GM18508 (cell line): ENCODE data around the gene CCDC185.
"Not testable (repeated sequence)": the region's sequence is repeated elsewhere in the genome, so short reads cannot be mapped to it uniquely, and the experiment has no call there.

Source experiments
- ATAC-seq: cut with Tn5 transposase; IDR thresholded peaks from one replicate; pipeline ENCODE4 v1.9.1; 2021; ENCODE audit warnings: moderate number of reproducible peaks; ENCODE audit not compliant: insufficient read depth, unreplicated experiment

The CCDC185 gene

DNA sequence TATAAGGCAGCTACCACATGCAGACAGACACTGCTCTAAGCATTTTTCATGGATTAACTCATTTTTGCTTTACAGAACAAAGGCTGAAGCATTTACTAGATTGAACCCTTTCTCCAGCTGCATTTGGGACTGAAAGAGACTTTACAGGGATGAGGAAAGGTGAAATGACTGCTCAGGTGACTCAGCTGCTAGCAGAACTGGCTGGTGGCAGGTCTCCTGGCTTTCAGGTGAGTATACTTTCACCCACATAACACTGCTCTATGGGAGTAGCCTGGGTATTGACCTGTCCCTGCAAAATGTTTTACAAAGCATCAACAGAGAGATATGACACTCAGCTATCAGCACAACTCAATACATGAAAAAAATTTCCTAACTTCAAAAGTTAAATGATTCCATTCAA, 2.6 kb upstream of the CCDC185 start:
- ATAC-seq, result no peak

DNA sequence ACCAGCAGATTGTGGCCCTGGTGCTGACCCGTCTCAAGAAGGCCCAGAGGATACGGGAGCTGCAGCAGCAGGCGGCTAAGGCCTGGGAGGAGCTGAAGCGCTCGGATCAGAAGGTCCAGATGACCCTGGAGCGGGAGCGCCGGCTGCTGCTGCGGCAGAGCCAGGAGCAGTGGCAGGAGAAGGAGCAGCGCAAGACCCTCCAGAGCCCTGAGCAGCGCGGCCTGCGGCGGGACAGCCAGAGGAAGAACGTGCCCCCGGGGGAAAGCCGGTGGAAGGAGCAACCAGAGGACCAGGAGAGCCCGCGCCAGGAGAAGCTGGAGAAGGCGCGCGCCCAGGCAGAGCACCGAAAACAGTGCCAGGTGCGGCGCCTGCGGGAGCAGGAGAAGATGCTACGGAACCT, 1.0 kb downstream of the CCDC185 start:
- ATAC-seq, result no peak

DNA sequence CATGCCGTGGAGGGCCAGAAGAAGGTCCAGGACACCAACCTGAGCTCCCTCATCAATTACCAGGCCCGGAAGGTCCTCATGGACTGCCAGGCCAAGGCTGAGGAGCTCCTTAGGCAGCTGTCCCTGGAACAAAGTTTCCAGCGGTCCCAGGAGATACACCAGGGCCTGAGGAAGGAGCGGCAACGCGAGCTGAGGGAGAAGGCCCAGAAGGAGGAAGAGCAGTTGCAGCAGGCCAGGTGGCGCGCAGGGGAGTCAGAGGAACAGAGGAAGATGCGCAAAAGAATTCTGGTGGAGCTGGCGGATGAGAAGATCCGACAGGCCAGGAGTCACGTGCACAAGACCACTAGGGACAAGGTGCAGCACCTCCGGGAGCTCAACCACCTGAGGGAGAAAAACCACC, 1.5 kb downstream of the CCDC185 start:
- no peak for ATAC-seq

DNA sequence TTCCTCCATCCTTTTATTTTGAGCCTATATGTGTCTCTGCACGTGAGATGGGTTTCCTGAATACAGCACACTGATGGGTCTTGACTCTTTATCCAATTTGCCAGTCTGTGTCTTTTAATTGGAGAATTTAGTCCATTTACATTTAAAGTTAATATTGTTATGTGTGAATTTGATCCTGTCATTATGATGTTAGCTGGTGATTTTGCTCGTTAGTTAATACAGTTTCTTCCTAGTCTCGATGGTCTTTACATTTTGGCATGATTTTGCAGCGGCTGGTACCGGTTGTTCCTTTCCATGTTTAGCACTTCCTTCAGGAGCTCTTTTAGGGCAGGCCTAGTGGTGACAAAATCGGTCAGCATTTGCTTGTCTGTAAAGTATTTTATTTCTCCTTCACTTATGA, 6.2 kb downstream of the CCDC185 start:
- ATAC-seq, result not testable (repeated sequence)

DNA sequence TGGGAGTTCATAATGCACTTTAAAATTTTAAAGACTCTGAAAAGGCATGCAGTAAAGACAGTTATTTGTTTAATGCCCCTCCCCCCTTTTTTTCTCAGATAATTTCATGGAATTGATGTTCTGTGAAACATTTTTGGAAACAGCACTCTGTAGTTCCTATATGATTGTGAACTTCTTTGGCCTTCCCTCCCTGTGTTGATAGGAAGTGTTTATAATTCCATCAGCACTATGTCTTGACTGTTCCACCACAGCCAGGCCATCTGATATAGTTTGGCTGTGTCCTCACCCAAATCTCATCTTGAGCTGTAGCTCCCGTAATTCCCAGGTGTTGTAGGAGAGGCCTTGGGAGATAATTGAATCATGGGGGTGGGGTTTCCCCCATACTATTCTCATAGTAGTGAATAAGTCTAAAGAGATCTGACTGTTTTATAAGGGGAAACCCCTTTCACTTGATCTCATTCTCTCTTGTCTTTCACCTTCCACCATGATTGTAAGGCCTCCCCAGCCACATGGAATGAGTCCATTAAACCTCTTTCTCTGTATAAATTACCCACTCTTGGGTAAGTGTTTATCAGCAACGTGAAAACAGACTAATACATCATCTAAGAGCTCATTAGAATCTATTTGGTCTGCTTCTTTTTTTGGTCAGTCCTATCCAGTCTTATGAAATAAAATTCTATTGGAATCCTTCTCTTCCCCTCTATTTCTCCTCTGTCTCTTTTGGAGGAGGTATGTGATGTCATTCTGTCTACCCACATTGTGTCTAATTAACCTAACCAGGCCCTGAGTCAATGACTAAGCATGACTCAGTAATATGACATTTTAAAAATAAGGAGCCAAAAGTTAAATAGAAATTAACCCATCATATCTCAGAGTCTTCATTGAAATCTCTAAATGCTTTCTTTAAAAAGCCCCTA, 8.9 kb downstream of the CCDC185 start:
- ATAC-seq, result no peak

DNA sequence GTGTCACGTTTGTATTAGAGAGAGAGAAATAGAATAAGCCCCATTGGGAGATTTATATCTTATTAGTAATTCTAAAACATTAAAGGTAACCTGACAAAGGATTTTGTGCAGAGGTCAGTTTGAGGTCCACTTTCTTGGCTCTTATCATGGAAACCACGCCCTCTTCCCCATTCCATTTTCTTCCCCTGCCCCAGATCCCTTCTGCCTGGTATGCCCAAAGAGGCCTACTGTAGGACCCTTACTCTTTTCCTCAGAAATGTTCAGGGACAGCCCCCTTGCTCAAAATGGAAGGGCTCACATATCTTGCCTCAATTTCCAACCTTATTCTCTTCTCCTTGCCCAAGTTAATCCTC, 9.6 kb downstream of the CCDC185 start:
- ATAC-seq, result no peak

DNA sequence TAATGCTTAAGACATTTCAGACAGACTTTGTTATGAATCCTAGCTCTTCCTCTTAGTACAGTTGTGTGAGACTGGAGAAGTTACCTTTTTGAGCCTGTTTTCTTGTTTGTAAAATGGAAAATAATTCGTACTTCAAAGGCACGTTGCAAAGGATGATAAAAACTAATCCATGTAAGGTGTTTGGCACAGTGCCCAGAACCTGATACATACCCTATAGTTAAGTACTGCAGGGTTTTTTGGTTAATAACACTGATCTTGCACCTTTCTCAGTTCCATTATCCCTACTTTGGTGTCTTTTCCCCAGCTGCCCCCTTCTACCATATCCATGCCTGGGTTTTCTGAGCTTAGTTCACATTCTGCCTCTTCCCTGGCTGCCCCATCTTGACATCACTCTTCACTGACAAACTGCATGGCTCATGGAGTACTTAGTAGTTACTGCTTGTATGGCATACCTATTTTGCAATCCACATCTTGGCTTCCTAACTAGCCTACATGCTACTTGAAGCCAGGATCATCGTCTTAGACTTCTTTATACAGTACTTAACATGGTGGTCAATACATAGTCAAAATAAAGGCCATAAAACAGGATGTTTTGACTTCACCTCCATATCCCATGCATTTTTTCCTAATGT, 10.1 kb downstream of the CCDC185 start:
- no peak for ATAC-seq

DNA sequence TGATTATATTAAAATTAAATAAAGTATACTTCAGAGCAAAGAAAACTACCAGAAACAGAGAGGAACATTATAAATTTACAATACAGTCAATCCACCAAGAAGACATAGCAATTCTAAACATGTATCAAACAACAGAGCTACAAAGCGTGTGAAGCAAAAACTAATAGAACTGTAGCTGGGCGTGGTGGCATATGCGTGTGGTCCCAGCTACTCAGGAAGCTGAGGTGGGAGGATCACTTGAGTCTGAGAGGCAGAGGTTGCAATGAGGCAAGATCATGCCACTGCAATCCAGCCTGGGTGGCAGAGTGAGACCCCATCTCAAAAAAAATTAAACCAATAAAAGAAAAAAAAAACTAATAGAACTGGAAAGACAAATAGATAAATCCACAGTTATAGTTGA, 12.3 kb downstream of the CCDC185 start:
- no peak for ATAC-seq

DNA sequence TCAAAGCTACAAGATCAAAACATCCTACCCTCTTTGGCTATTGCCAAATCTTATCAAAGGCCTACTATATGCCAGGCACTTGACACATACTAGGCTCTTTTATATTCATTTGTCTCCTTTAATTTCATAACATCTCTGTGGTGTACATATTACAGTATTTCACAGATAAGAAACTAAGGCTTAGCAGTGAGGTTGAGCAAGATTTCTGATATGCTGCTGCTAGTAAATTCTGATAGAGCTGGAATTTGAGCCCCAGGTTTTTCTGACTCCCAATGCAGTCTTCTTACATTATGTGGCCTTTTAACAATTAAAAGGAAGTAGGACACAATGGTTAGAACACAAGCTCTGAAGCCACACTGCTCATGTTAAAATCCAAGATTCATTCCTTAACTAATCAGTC, 16.8 kb downstream of the CCDC185 start:
- no peak for ATAC-seq

DNA sequence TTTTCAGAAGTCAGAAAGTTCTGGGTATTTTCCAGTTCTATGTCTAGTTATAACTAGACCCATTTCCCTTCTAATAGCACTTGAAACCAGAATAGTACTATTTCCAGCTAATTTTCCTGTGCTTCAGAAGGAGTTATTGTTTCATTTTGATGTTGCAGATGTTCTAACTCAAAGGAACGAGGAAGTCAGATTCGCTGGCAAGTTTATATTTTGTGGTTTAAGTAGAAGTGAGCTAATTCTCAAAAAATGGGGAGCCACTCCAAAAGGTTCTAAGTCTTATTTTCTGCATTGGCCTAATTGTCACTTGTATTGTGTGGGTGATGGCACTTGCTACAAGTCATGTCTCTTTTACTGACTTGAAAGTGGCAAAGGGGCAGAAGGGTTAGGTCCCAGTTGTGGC, 18.1 kb downstream of the CCDC185 start:
- no peak for ATAC-seq

DNA sequence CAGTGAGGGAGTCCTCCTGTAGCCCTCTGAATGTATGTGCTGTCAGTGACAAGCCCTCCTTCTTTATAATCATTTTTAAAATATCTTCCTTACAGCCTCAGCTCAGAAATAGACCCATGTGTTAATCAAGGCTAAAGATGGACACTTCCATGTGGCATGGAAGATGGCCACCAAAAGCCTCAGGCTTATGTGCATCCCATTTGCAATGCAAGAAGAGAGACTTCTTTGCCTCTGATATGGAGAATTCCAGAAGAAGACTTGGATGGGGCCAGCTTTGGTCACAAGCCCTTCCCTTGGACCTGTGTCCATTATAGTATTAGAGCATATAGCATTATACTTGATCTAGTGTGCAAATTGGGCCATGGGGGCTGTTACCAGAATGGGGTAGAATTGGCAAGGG, 18.5 kb downstream of the CCDC185 start:
- no peak for ATAC-seq

DNA sequence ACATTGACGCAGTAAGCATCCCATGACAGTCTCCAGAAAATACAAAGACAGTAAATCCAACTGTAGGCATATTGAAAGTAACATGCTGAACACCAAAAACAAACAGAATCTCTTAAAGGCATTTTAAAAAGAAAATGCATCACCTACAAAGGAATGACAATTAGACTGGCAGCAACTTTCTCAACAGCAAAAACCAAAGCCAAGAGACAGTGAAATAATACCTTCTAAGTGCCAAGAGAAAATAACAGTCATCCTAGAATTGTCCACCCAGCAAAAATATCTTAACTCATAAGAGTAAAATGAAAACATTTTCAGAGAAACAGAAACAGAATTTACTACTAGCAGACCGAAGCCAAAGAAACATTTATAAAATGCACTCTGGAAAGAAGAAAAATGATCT, 20.0 kb downstream of the CCDC185 start:
- ATAC-seq, result no peak

DNA sequence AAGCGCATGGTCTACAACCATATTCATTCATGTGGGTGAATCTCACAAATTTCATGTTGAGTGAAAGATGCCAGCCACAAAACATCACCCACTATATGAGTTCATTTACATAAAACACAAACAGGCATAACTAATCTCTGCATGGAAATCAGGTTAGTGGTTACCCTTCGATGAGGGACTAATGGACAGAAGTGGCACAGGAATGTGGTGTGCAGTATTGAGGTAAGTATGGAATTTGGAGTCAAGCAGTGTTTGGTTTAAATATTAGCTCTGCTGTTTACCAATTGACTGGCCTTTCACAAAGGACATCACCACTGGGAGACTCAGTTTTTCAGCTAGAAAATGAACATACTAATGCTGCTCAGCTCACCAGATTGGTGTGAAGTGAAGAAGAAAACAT, 24.2 kb downstream of the CCDC185 start:
- no peak for ATAC-seq

DNA sequence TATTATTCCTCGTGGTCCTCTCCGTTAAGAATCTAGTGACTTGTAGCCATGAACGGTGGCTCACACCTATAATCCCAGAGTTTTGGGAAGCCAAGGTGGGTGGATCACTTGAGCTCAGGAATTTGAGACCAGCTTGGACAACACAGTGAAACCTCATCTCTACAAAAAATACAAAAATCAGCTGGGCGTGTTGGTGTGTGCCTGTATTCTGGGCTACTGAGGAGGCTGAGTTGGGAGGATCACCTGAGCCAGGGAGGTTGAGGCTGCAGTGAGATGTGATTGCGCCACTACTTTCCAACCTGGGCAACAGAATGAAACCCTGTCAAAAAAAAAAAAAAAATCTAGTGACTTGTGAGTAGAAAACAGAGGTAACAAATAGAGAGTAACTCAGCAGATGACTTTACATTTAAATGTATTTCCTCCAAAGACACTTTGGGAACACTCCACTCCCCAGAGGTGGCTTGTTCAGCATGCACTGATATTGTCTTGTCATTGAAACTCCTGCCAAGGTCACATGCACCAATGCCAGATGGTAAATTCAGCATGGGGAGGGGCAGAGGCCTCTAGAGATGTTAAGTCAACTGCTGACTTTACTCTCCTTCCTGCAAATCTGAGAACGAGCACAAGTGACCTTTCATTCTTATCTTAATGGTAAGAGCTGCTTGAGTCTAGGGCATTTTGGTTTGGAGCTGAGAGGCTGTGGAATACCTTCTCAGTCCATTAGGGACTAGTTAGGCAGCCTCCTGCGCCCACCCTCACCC, 24.9 kb downstream of the CCDC185 start:
- ATAC-seq, result no peak

DNA sequence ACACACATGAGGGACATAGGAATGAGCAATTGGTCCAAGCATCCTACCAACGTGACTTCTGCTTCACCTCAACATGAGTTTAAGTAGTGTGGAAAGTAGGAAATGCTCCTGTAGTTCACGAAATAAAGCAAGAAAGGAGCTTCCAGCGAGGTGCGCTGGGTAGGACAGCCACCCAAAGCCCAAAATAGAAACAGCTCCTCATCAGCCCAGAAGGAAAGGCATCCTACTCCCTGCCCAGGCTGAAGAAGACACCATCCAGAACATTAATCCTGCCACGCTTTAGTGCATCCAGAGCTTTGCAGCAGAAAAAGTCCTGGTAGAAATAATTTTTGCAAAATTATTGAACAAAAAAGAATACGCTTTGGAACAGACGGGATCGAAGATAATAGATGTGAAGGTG, 25.9 kb downstream of the CCDC185 start:
- ATAC-seq, result no peak

DNA sequence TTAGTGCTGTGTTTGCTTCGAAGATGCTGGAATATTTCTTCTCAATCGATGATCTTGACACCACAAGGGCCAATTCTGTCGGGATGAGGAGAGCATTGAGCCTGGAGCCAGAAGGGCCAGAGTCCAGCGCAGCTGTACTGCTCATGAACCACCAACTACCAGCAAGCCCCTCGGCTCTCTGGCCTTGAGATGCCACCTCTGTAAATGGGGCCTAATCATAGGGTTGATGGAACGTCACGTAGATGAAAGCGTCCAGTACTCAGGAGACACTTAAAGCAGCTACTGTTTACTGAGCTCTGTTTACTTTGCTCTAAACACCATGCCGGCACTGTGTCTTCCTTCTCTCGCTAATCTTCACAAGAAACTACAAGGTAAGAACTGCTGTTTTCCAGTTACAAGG, 26.3 kb downstream of the CCDC185 start:
- ATAC-seq, result no peak

DNA sequence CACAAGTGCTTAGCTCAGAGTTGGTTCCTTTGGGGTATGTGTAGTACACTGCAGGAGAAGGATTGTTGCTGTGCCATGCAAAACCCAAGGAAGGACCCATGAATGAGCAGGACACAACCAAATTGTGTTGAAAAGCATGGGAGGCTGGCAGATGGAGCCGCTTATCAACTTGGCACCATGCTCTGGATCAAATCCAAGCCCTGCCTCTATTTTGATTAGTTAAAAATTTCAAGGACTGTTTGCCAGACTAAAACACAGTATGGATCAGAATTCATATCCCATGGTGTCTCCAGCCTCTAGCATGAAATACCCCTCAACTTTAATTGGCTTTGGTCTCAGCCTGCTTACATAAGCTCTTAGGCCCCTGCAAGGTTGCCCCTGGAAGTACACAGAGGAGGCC, 27.8 kb downstream of the CCDC185 start:
- ATAC-seq, result no peak

DNA sequence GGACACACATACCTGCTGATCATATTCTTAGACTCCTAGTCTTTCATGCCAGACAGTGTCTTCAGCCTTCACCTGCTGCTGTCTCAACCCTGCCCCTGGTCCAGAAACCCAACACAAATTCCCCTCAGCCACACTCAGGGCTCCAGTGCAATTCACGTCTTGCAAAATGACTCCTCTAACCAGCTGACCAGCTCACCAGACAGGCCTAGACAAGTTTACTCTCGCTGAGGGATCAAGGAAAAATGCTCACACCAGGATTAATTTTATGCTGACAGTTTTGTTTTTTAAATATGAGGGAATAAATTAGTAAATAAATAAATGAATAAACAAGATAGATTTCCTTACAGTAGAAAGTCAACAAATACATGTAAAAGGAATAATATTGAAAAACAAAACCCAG, 28.5 kb downstream of the CCDC185 start:
- no peak for ATAC-seq

DNA sequence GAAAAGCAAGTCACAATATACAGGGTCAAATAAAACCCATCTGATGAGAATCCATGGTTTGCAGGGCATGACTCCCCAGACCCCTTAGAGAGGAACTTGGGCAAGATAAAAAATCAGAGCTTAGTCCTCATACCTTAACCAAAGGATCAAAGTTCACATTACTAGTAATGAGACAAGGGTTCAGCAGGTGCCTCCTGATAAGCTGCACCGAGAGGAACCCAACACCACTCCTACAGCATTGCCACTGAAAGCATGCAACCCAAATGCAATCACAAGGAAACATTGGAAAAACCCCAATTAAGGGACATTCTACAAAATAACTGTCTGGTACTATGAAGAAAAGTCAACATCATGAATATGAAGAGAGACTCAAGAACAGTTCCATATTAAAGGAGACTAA, 29.7 kb downstream of the CCDC185 start:
- no peak for ATAC-seq

DNA sequence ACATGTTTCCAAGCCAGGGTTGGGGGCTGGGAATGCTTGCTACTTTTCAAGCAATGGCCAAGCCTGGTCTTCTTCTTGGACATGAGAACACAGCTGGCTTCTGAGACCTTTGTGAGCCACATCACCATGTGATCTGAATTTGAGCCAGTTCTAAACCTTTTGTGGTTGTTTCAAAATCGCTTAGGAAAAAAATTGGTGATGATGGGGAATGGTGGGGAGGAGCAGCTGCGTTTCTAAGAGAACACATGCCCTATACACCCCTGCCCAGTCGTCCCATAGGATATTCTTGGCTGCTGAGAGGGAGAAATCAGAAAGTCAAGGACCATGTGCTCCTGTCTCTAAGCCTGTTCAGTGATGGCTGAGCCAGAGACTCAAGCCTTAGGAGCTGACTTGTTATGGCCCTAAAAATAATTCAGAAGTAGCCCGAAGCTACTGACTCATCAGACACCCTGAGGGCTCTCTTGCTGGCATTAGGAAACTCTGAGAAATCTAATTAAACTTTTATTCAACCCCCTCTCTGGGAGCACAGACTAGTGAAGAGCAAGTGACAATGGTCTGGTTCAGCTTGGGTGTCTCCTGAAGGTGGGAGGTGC, 30.5 kb downstream of the CCDC185 start:
- ATAC-seq, result no peak

DNA sequence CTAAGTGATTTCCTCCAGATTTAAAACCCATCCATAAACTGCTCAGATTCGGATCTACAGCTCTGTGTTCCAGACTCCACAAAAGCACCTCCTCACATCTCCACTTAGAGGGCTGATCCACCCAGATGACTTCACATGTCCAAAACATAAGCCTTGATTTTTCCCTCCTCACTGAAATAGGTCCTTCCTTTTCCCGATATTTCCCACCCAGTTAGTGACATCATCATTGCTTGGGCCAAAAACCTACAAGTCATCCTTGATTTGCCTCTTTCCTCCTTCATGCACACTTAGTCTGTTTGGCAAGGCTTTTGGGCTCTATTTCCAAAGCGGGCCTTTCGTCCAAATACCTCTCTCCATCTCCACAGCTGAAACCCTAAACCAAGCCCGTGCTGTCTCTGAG, 32.3 kb downstream of the CCDC185 start:
- no peak for ATAC-seq
